Right renal cortex interstitium (tissue), 3 donors: ENCODE data around the gene OSBPL1A. TPM values are rescaled to one million over a fixed set of nuclear protein-coding genes. Genes with fewer than 3 reads are reported as not detected.
A peak's percentile ranks its signal among the peaks of the same experiment; 100 is the strongest.

Source experiments
- DNase-seq, 3 donors: peaks; one replicate each; pipeline ENCODE4 v3.0.0-alpha.2; 2013; ENCODE audit warnings: low read depth in 3 of 3, low spot score in 2 of 3
- polyA plus RNA-seq, 3 donors: library from polyadenylated mRNA; unstranded; fragments of 120-200 nt; gene quantifications; one replicate each; pipeline ENCODE4 v1.2.1, GENCODE V29; 2013; ENCODE audit not compliant: insufficient read length in 3 of 3

Gene OSBPL1A
- polyA plus RNA-seq, 3 donors: 49.2 to 61.3 (median 54.0) TPM

- DNase-seq: peak; percentile 54 to 67 (median 65)
Observed at GRCh38 chr18:24138789-24139616, 258.6 kb downstream of the OSBPL1A start, which contains the start of gene CABYR. Gene CABYR (plus strand): TSS chr18:24139062. CDS start chr18:24143115, 4,053 bp downstream.

DNA sequence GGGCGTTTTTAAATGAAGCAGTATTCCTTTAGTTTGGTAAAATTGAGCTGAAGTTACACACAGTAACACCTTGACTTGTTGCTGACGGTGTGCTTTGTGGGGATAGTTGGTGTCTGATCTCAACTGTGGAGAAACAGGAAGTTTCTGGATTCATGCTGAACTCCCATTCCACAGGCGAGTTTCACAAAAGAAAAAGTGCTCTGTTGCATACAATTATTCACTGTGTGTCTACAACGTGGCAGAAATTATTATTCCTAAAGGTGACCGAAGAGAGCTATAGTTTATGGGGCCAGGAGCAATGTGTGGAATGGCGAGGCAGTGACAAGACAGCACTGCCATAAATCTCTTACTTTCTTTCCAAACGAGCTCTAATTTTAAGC is 259.2 kb downstream of the OSBPL1A start:
- DNase-seq: no peak

GRCh38 chr18:24136967-24137373 is 260.7 kb downstream of the OSBPL1A start:
- no peak for DNase-seq

DNA sequence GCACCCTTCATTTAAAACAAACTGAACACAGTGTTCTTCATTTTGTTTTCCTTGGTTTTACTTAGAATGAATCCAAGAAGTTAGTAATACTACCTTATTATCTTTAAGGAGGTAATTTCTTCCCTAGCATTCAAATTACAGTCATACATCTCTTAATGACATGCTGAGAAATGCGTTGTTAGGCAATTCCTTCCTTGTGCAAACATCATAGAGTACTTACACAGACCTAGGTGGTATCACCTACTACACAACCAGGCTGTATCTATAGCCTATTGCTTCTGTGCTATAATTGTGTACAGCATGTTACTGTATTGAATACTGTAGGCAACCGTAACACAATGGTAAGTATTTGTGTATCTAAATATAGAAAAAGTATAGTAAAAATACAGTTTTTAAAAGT is 267.1 kb downstream of the OSBPL1A start:
- DNase-seq: no peak

GRCh38 chr18:24128700-24129099 is 268.9 kb downstream of the OSBPL1A start:
- DNase-seq: no peak

DNA sequence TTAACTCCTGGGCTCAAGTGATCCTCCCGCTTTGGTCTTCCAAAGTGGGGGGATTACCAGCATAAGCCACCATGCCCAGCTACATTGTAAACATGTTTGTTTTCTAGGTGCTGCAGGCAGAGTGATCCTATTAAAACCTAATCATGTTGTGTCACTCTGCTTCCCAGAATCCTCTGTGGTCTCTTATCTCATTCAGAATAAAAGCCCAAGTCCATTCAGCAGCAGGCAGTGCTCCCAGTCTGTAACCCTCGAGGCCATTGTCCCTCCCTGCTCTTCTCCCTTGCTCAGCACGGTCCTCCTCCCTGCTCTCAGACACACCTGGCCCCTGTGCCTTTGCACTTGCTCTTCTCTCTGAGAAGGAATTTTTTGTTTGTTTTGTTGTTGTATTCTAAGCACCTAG is 269.9 kb downstream of the OSBPL1A start:
- DNase-seq: no peak

DNA sequence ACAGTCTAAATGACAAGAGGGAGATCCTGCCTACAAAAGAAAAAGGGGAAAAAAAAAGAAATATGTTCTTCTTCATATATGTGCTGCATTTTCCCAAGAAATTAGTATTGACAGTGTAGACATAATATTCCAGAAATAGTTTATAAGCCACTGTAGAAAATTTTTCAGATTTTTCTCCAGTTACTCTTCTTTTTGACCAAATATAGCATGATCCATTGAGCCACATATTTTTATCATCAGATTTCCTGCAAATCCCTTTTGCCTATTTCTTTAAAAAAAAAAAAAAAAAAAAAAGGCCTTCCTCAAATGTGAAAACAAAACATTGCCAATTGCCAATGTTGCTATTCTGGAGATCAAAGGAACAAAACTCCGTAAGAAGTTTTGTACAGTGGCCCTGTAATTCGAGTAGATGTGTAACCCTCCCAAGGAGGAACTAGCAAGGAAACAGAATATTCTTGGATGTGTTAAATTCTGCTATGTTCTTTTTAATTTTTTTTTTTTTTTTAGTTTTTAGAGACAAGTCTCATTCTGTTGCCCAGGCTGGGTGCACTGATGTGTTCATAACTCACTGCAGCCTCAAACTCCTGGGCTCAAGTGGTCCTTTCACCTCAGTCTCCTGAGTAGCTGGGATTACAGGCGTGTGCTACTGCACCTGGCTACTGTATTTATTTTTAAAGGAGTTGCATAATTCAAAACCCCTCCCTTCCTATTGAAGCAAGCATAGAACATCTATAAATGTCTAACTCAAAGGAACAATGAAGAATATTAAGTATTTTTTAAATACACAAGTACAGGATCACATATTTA is 271.3 kb downstream of the OSBPL1A start:
- no peak for DNase-seq

GRCh38 chr18:24121625-24122024 is 276.0 kb downstream of the OSBPL1A start:
- DNase-seq: no peak

- DNase-seq: no peak
Observed at GRCh38 chr18:24120676-24121075, 276.9 kb downstream of the OSBPL1A start.

GRCh38 chr18:24118750-24119577 is 278.7 kb downstream of the OSBPL1A start:
- peak; percentile 50 to 65 (median 56) for DNase-seq

DNA sequence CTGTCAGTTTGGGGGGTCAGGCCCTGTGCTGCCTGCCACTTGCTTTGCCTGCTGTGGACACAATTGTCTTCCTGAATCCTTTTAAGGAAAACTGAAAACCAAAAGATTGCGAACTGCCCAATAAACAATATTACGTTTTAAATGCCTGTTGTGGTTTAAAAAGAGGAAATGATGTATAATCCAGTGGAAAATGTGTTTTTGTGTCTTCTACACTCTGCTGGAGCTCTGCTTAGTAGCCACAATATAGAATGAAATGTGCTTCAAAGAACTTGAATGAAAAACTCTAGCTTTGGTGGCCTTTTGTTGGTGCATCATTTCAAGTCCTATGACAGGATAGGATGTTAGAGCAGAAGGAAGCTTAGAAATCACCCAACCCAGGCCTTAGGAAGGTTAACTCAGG is 282.0 kb downstream of the OSBPL1A start:
- no peak for DNase-seq

GRCh38 chr18:24114924-24115549 is 282.6 kb downstream of the OSBPL1A start:
- DNase-seq: no peak

- no peak for DNase-seq
Observed at GRCh38 chr18:24112874-24113615, 284.6 kb downstream of the OSBPL1A start.

GRCh38 chr18:24112464-24112863 is 285.2 kb downstream of the OSBPL1A start:
- DNase-seq: no peak

Other genes with a start within 250 kb of the OSBPL1A start
- 10 to 100 TPM; 69.3 to 71.5 (median 70.4) TPM for gene IMPACT, start 28.8 kb upstream of the OSBPL1A start, polyA plus RNA-seq
- under 1 TPM in 1 of 3 donors, not detected in 2; 0.10 TPM for gene HRH4, start 62.8 kb upstream of the OSBPL1A start, polyA plus RNA-seq